ENCODE data around the gene ADORA1. TPM values are rescaled to one million over a fixed set of nuclear protein-coding genes. Genes with fewer than 3 reads are reported as not detected.

ADORA1 gene
- polyA plus RNA-seq, 1 of the 3 experiments (the other 2 are of a cell fraction), result 4.8 TPM

DNA sequence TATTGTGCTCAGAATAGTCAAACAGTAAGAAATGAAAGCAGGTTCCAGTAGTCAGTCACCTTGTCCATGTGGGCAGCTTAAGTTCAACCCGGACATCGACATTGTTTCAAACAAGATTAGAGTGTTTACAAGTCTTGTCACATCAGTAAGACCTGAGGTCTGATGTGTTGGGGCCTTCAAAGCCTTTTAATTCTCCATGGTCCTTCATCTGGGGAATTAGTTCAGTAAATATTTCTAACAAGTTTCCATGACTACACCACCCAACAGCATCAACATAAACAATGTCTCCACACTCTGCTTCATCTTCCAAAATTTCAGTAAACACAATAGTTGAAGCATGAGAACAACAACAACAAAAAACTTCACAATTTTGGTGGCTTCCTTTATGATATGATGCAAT is 15.1 kb upstream of the ADORA1 start (continued):
- TF ChIP-seq CTCF (IDR thresholded peaks at IDR 0.05) (no peak), IRF3 (IDR thresholded peaks at IDR 0.05; ENCODE audit: low read depth, low read length) (no peak), USF2 (IDR thresholded peaks at IDR 0.05; ENCODE audit: borderline replicate concordance, low read depth, low read length) (no peak)

DNA sequence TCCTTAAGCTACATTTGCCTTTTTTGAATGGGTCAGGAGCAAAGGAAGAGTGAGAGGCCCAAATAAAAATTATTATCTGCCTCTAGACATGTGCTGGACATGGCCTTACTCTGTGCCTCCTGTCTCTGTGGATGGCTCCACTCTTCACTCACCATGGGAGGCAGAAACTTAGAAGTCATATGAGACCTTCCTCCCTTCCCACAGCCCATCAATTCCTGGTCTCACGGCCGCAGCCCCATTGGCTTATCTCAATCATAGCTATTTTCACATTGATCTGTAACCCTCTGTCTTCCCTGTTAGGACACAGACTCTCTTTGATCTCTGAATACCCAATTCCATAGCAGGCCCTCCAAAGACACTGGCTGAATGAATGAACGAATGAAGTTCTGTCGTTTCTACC is 14.2 kb upstream of the ADORA1 start:
- Histone ChIP-seq H3K9me3 (no peaks in the 10 kb centered on the region), H3F3A (replicated peaks; ENCODE audit: insufficient read depth) (no peaks in the 10 kb centered on the region), H4K20me1 (ENCODE audit: insufficient read depth) (no peaks in the 10 kb centered on the region), H3K27ac (ENCODE audit: low read depth in 2 of 2, low read length in 1 of 2) (no peak overlapping the region), H3K4me1 (ENCODE audit: control insufficient read depth in 1 of 2, insufficient read depth in 2 of 2, low read depth in 1 of 2, low read length in 1 of 2) (no peaks in the 10 kb centered on the region; a peak in 1 of 4 replicates), H3K4me2 (no peak overlapping the region), H3K9ac (no peak overlapping the region), H3K36me3 (replicated peaks in 1 of 2; ENCODE audit: control insufficient read depth in 1 of 2, insufficient read depth in 2 of 2, low read length in 1 of 2) (no peaks in the 10 kb centered on the region), H3K27me3 (ENCODE audit: insufficient read depth) (peaks cover 31% of the 10 kb centered on the region), H3K9me2 (no peaks in the 10 kb centered on the region), H3K79me2 (ENCODE audit: insufficient read depth) (no peaks in the 10 kb centered on the region), H2AFZ (ENCODE audit: low read depth) (no peak overlapping the region), H3K4me3 (ENCODE audit: low read depth in 2 of 2, low read length in 1 of 2) (no peak overlapping the region)
- 50% methylated on average over 4 of the region's 4 CpGs for WGBS (ENCODE audit: low lambda C conversion rate)
- CTCF ChIA-PET, result interaction anchor here (1.4 to 26.1 kb wide), 5 partner anchors 60 to 156 kb away, joined by 3 to 396 read pairs (median 43); no protein-coding TSS in a partner anchor
- no peak for DNase-seq
- POLR2A ChIA-PET, result no interaction called here
- TF ChIP-seq RFX5 (IDR thresholded peaks at IDR 0.05; ENCODE audit: low read length) (no peak), MEF2A (IDR thresholded peaks at IDR 0.05; ENCODE audit: borderline replicate concordance, low read depth) (no peak), SIN3A (IDR thresholded peaks at IDR 0.05; ENCODE audit: borderline replicate concordance, low read depth, low read length) (no peak), CTCF (IDR thresholded peaks at IDR 0.05) (no peak), CHD2 (IDR thresholded peaks at IDR 0.05; ENCODE audit: low read length, partially characterized antibody) (no peak), FOXJ3 (CRISPR knock-in tag; IDR thresholded peaks at IDR 0.05) (no peak), SMC3 (IDR thresholded peaks at IDR 0.05; ENCODE audit: low read depth, low read length) (no peak), TAF1 (IDR thresholded peaks at IDR 0.05; ENCODE audit: borderline replicate concordance, low read depth, low read length) (no peak), ELF1 (IDR thresholded peaks at IDR 0.05) (no peak), GABPA (IDR thresholded peaks at IDR 0.05; ENCODE audit: low read depth) (no peak), RAD21 (IDR thresholded peaks at IDR 0.05; ENCODE audit: low read length) (no peak), GATA2 (CRISPR knock-in tag; IDR thresholded peaks at IDR 0.05) (no peak)
- TF ChIP-seq, protein P1, sequence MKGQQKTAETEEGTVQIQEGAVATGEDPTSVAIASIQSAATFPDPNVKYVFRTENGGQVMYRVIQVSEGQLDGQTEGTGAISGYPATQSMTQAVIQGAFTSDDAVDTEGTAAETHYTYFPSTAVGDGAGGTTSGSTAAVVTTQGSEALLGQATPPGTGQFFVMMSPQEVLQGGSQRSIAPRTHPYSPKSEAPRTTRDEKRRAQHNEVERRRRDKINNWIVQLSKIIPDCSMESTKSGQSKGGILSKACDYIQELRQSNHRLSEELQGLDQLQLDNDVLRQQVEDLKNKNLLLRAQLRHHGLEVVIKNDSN (IDR thresholded peaks at IDR 0.05; ENCODE audit: borderline replicate concordance, low read depth), result no peak

Data from SK-N-SH (cell line).